Lower leg skin (tissue), 3 donors: ENCODE results near the gene CAMTA1.

Source experiments
- POLR2A ChIP-seq, 2 donors: fragments of 450-650 bp; IDR thresholded peaks; one replicate each; pipeline ENCODE4 v1.6.1; 2016 to 2017; ENCODE audit warnings: antibody characterized with exemption in 2 of 2, mild to moderate bottlenecking in 1 of 2, moderate library complexity in 1 of 2
- TF ChIP-seq, protein P1 (sequence below), 3 donors: fragments of 450-650 bp; IDR thresholded peaks; one replicate each; pipeline ENCODE4 v1.5.1; 2016; ENCODE audit warnings: antibody characterized with exemption in 3 of 3, mild to moderate bottlenecking in 3 of 3, moderate library complexity in 2 of 3

DNA sequence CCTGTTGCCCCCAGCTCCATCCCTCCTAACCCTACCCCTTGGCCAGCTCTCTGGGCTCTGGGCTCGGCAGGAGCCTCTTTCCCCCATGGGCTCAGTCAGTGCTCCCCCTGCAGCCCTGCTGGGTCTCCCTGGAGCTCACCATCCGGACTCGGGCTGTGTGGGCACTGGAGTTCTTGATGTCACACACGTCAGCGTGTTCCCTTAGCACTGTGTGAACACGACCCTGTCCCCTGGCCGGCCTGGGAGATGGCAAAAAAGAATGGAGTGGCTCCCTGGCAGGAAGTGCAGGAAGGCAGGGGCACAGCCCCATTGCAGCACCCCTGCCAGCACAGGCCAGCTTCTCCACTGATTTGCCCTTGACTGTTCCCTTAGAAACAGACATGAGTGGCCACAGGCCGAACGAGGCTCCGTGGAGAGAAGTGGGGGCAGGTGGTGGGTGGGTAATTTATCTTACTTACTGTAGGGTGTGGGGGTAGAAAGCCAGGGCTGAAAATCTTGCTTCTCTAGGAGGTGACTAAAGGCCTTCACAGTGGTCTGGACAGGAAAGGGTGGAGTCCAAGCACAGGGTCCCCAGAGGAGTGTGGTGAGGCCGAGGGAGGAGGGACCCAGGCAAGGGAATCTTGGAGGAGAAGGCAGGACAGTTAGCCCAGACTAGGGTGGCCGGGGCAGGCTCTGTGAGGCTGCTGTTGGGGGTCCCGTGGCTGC lies 604.1 kb downstream of the CAMTA1 start:
- TF ChIP-seq, protein P1, sequence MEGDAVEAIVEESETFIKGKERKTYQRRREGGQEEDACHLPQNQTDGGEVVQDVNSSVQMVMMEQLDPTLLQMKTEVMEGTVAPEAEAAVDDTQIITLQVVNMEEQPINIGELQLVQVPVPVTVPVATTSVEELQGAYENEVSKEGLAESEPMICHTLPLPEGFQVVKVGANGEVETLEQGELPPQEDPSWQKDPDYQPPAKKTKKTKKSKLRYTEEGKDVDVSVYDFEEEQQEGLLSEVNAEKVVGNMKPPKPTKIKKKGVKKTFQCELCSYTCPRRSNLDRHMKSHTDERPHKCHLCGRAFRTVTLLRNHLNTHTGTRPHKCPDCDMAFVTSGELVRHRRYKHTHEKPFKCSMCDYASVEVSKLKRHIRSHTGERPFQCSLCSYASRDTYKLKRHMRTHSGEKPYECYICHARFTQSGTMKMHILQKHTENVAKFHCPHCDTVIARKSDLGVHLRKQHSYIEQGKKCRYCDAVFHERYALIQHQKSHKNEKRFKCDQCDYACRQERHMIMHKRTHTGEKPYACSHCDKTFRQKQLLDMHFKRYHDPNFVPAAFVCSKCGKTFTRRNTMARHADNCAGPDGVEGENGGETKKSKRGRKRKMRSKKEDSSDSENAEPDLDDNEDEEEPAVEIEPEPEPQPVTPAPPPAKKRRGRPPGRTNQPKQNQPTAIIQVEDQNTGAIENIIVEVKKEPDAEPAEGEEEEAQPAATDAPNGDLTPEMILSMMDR (IDR thresholded peaks at IDR 0.05): no peak
- no peak for TF ChIP-seq POLR2A (IDR thresholded peaks at IDR 0.05)
